Endothelial cell of umbilical vein (primary cell): ENCODE results near the gene CTSF. TPM values are rescaled to one million over a fixed set of nuclear protein-coding genes. Genes with fewer than 3 reads are reported as not detected.

Experiments
- BruUV-seq: library from RNA; stranded (reverse); fragments of 400-500 nt; replicated peaks from 2 replicates; lab custom pipeline; 2021; lab: Mats Ljungman, UMichigan
- CTCF ChIA-PET: fragments of 300-600, 350-600 bp; sonication (Branson Sonifier 250); formaldehyde crosslinking; loops from one replicate; lab custom pipeline; 2021; ENCODE audit warnings: antibody characterized with exemption, inconsistent platforms; lab: Charles Lee
- POLR2A ChIA-PET: fragments of 300-600, 350-600 bp; sonication (Branson Sonifier 250); formaldehyde crosslinking; loops from one replicate; lab custom pipeline; 2021; ENCODE audit warnings: antibody characterized with exemption, inconsistent platforms; lab: Charles Lee
- DNase-seq: peaks from one replicate; pipeline ENCODE4 v3.0.0-alpha.2; 2011; ENCODE audit warnings: low read depth, low spot score
- FAIRE-seq: peaks from 2 replicates; lab custom pipeline; 2011; peaks lifted over from hg19 to GRCh38; lab: Jason Lieb, UNC
- H2AFZ ChIP-seq: 2 replicates; pipeline ENCODE4 v1.6.0; 2012; ENCODE audit warnings: low read depth, low read length, control low read depth, inconsistent platforms
- H3K27ac ChIP-seq: 2 replicates; pipeline ENCODE4 v1.5.1; 2011; ENCODE audit warnings: low read depth, mild to moderate bottlenecking, control low read depth, low read length, moderate library complexity; ENCODE audit not compliant: insufficient read depth
- H3K27me3 ChIP-seq, 2 experiments: 2 replicates each; pipeline versions ENCODE4 v1.6.0 to v1.6.1; 2011; ENCODE audit warnings: low read length in 2 of 2, mixed read lengths in 1 of 2; ENCODE audit not compliant: control insufficient read depth in 2 of 2, insufficient read depth in 2 of 2
- H3K36me3 ChIP-seq, 2 experiments: 2 replicates in 1 of 2; 3 replicates in 1 of 2; pipeline ENCODE4 v1.5.1; 2011; ENCODE audit warnings: low read length in 2 of 2, mild to moderate bottlenecking in 1 of 2, moderate library complexity in 1 of 2; ENCODE audit not compliant: control insufficient read depth in 2 of 2, insufficient read depth in 2 of 2; ENCODE audit errors: extremely low read depth in 1 of 2
- H3K4me1 ChIP-seq: 3 replicates; pipeline ENCODE4 v1.5.1; 2011; ENCODE audit warnings: mild to moderate bottlenecking, low read length; ENCODE audit not compliant: control insufficient read depth, insufficient read depth; ENCODE audit errors: extremely low read depth
- H3K4me2 ChIP-seq: 2 replicates; pipeline ENCODE4 v1.6.1; 2011; ENCODE audit warnings: low read length, control low read depth, mixed read lengths; ENCODE audit not compliant: insufficient read depth
- H3K4me3 ChIP-seq, 3 experiments: fragments of 200-600 bp in 1 of 3; sonication (generic), shearing (Covaris generic) in 1 of 3; replicated peaks in 1 of 3; 2 replicates each; pipeline ENCODE4 v1.5.1; 2011 to 2016; ENCODE audit warnings: control low read depth in 3 of 3, low read length in 3 of 3, mild to moderate bottlenecking in 2 of 3, inconsistent platforms in 1 of 3, low read depth in 1 of 3, moderate library complexity in 1 of 3; ENCODE audit not compliant: insufficient read depth in 1 of 3
- H3K79me2 ChIP-seq: 2 replicates; pipeline ENCODE4 v1.6.0; 2012; ENCODE audit warnings: low read length, inconsistent platforms; ENCODE audit not compliant: control insufficient read depth, insufficient read depth
- H3K9ac ChIP-seq: replicated peaks from 2 replicates; pipeline ENCODE3; 2011; ENCODE audit warnings: low read length, control low read depth; ENCODE audit not compliant: insufficient read depth; ENCODE audit errors: extremely low read depth
- H3K9me1 ChIP-seq: replicated peaks from 3 replicates; pipeline ENCODE4 v1.6.0; 2011; ENCODE audit warnings: mild to moderate bottlenecking, low read length; ENCODE audit not compliant: control insufficient read depth, insufficient read depth; ENCODE audit errors: extremely low read depth
- H3K9me3 ChIP-seq: replicated peaks from 2 replicates; pipeline ENCODE4 v1.5.1; 2012; ENCODE audit warnings: low read length, inconsistent platforms; ENCODE audit not compliant: control insufficient read depth, insufficient read depth
- H4K20me1 ChIP-seq: replicated peaks from 2 replicates; pipeline ENCODE3; 2011; ENCODE audit warnings: mild to moderate bottlenecking, low read length; ENCODE audit not compliant: control insufficient read depth, insufficient read depth; ENCODE audit errors: extremely low read depth
- CTCF ChIP-seq, 2 donors: IDR thresholded peaks; 1 replicate in 1 of 2; 2 replicates in 1 of 2; pipeline ENCODE4 v1.5.1; 2011; ENCODE audit warnings: low read length in 2 of 2, mild to moderate bottlenecking in 2 of 2, moderate library complexity in 2 of 2, control low read depth in 1 of 2, inconsistent platforms in 1 of 2, low read depth in 1 of 2; ENCODE audit not compliant: insufficient read depth in 1 of 2; ENCODE audit errors: extremely low read depth in 1 of 2
- EZH2 ChIP-seq: IDR thresholded peaks from 2 replicates; pipeline ENCODE4 v1.6.1; 2012; ENCODE audit warnings: borderline replicate concordance, low read depth, mild to moderate bottlenecking, moderate library complexity, low read length, inconsistent platforms; ENCODE audit not compliant: severe bottlenecking
- FOS ChIP-seq: IDR thresholded peaks from 2 replicates; pipeline ENCODE4 v1.6.1; 2011; ENCODE audit warnings: mild to moderate bottlenecking, low read length, moderate library complexity, borderline replicate concordance; ENCODE audit not compliant: insufficient read depth
- GATA2 ChIP-seq: IDR thresholded peaks from 2 replicates; pipeline ENCODE4 v1.7.0; 2011; ENCODE audit warnings: low read depth, mild to moderate bottlenecking, moderate library complexity, mixed read lengths, low read length; ENCODE audit not compliant: insufficient read length, insufficient read depth
- JUN ChIP-seq: IDR thresholded peaks from 2 replicates; pipeline ENCODE4 v1.6.1; 2011; ENCODE audit warnings: borderline replicate concordance, low read depth; ENCODE audit not compliant: insufficient read length, insufficient read depth
- MAX ChIP-seq: IDR thresholded peaks from 2 replicates; pipeline ENCODE4 v1.6.1; 2011; ENCODE audit not compliant: insufficient read depth, insufficient read length
- MYC ChIP-seq: IDR thresholded peaks from one replicate; pipeline ENCODE4 v1.6.1; 2011; ENCODE audit warnings: mild to moderate bottlenecking, low read depth, low read length
- POLR2A ChIP-seq: IDR thresholded peaks from 2 replicates; pipeline ENCODE4 v1.6.1; 2012; ENCODE audit warnings: low read depth, mild to moderate bottlenecking, control low read depth, low read length
- POLR2AphosphoS5 ChIP-seq: IDR thresholded peaks from 2 replicates; pipeline ENCODE4 v1.6.1; 2012; ENCODE audit warnings: low read depth, mild to moderate bottlenecking, control low read depth, low read length, moderate library complexity; ENCODE audit not compliant: insufficient read depth
- dilution Hi-C: fragments of 300-500 bp; cut with MboI; formaldehyde crosslinking; loops from one replicate; pipeline ENCODE4 v1.15.0; 2019; ENCODE audit warnings: low sequenced_read_pairs; ENCODE audit not compliant: extremely low pct_ligation_motif_present
- intact Hi-C: fragments of 100-400 bp; cut with micrococcal nuclease; formaldehyde crosslinking; loops from one replicate; pipeline ENCODE4 v1.10.0; 2022
- polyA plus RNA-seq, 4 experiments: library from polyadenylated mRNA; depleted of rRNA in 3 of 4; stranded (reverse) in 3 of 4; unstranded in 1 of 4; fragments of >200 nt; gene quantifications; 2 replicates each; pipeline versions ENCODE4 v1.2.1 to v1.2.3, GENCODE V29; 2011 to 2012; ENCODE audit warnings: missing spikeins in 1 of 4
- total RNA-seq: library from RNA; stranded (reverse); gene quantifications from 2 replicates; pipeline ENCODE4 v1.2.3, GENCODE V29; 2021

CTSF gene
- total and polyA plus RNA-seq, 2 donors (not counting 3 experiments of a cell fraction or from before 2014, with no cell fraction given), result 14.4 to 27.7 TPM

- no peaks in the 10 kb centered on the region for H3K9me3 ChIP-seq
- dilution Hi-C loops (no loop called here), intact Hi-C loops (no loop called here)
- H3K9me1 ChIP-seq, result no peaks in the 10 kb centered on the region
- no peak overlapping the region for H3K4me2 ChIP-seq
- POLR2A ChIA-PET, result no interaction called here
- DNase-seq (no peak), FAIRE-seq (no peak)
- peaks cover 0 to 4% of the 10 kb centered on the region in 2 experiments for H3K36me3 ChIP-seq
- H3K4me3 ChIP-seq, result no peak overlapping the region
- BruUV-seq, result no TSS peak
- no peaks in the 10 kb centered on the region for H3K27me3 ChIP-seq
- no peak for TF ChIP-seq GATA2
- no peak for TF ChIP-seq EZH2
- TF ChIP-seq MAX, result no peak
- TF ChIP-seq FOS, result no peak
- TF ChIP-seq CTCF (IDR thresholded peaks at IDR 0.05; ENCODE audit: extremely low read depth in 1 of 2, insufficient read depth in 1 of 2, low read depth in 1 of 2, low read length in 2 of 2), result no peak
- no peak for TF ChIP-seq POLR2A
- TF ChIP-seq MYC, result no peak
- no peak for TF ChIP-seq JUN
- no peak for TF ChIP-seq POLR2AphosphoS5
- H2AFZ ChIP-seq, result no peak overlapping the region
- no peaks in the 10 kb centered on the region for H3K4me1 ChIP-seq
- no peaks in the 10 kb centered on the region for H4K20me1 ChIP-seq
- H3K27ac ChIP-seq, result no peak overlapping the region
- H3K79me2 ChIP-seq, result no peaks in the 10 kb centered on the region
- CTCF ChIA-PET, result interaction anchor here (2.3 kb wide), 1 partner anchor 10 kb away, joined by 8 read pairs; no protein-coding TSS in a partner anchor
- H3K9ac ChIP-seq, result no peak overlapping the region
Measured at GRCh38 chr11:66531841-66532240, 36.6 kb downstream of the CTSF start.
